ENCODE results near the gene TMEM131L. TPM values are rescaled to one million over a fixed set of nuclear protein-coding genes. Genes with fewer than 3 reads are reported as not detected.

Gene TMEM131L
- total RNA-seq, 4 donors from 2014 or later: 17.7 to 43.9 (median 24.8) TPM

- TF ChIP-seq CTCF (IDR thresholded peaks at IDR 0.05): no peak
- no peak for ATAC-seq (ENCODE audit: low FRiP score)
- DNase-seq (ENCODE audit: low spot score): no peak
These were observed 171.9 kb downstream of the TMEM131L start for GRCh38 chr4:153638011-153638410.

GRCh38 chr4:153638999-153639398 is 172.8 kb downstream of the TMEM131L start:
- TF ChIP-seq CTCF (IDR thresholded peaks at IDR 0.05): no peak
- no peak for ATAC-seq (ENCODE audit: low FRiP score)
- no peak for DNase-seq (ENCODE audit: low spot score)

GRCh38 chr4:153639833-153640802 is 174.0 kb downstream of the TMEM131L start:
- ATAC-seq (ENCODE audit: low FRiP score) (no peak), DNase-seq (ENCODE audit: low spot score) (no peak)
- TF ChIP-seq CTCF (IDR thresholded peaks at IDR 0.05): no peak

- DNase-seq (ENCODE audit: low spot score) (no peak), ATAC-seq (ENCODE audit: low FRiP score) (no peak)
- no peak for TF ChIP-seq CTCF (IDR thresholded peaks at IDR 0.05)
These were observed 175.4 kb downstream of the TMEM131L start for GRCh38 chr4:153641532-153641931.

- TF ChIP-seq CTCF (IDR thresholded peaks at IDR 0.05): no peak
- no peak for ATAC-seq (ENCODE audit: low FRiP score)
- no peak for DNase-seq (ENCODE audit: low spot score)
These were observed 177.5 kb downstream of the TMEM131L start for GRCh38 chr4:153643406-153644383.

- DNase-seq (ENCODE audit: low spot score) (no peak), ATAC-seq (ENCODE audit: low FRiP score) (no peak)
- TF ChIP-seq CTCF (IDR thresholded peaks at IDR 0.05): no peak
These were observed 179.0 kb downstream of the TMEM131L start for GRCh38 chr4:153645183-153645582.
